Endothelial cell of umbilical vein (primary cell): Measurements from ENCODE around the gene PRKAG2. TPM values are rescaled to one million over a fixed set of nuclear protein-coding genes. Genes with fewer than 3 reads are reported as not detected.

Experiments
- BruUV-seq: library from RNA; stranded (reverse); fragments of 400-500 nt; replicated peaks from 2 replicates; lab custom pipeline; 2021; lab: Mats Ljungman, UMichigan
- CTCF ChIA-PET: fragments of 300-600, 350-600 bp; sonication (Branson Sonifier 250); formaldehyde crosslinking; loops from one replicate; lab custom pipeline; 2021; ENCODE audit warnings: antibody characterized with exemption, inconsistent platforms; lab: Charles Lee
- POLR2A ChIA-PET: fragments of 300-600, 350-600 bp; sonication (Branson Sonifier 250); formaldehyde crosslinking; loops from one replicate; lab custom pipeline; 2021; ENCODE audit warnings: antibody characterized with exemption, inconsistent platforms; lab: Charles Lee
- DNase-seq: peaks from one replicate; pipeline ENCODE4 v3.0.0-alpha.2; 2011; ENCODE audit warnings: low read depth, low spot score
- FAIRE-seq: peaks from 2 replicates; lab custom pipeline; 2011; peaks lifted over from hg19 to GRCh38; lab: Jason Lieb, UNC
- H2AFZ ChIP-seq: 2 replicates; pipeline ENCODE4 v1.6.0; 2012; ENCODE audit warnings: low read depth, low read length, control low read depth, inconsistent platforms
- H3K27ac ChIP-seq: 2 replicates; pipeline ENCODE4 v1.5.1; 2011; ENCODE audit warnings: low read depth, mild to moderate bottlenecking, control low read depth, low read length, moderate library complexity; ENCODE audit not compliant: insufficient read depth
- H3K27me3 ChIP-seq, 2 experiments: 2 replicates each; pipeline versions ENCODE4 v1.6.0 to v1.6.1; 2011; ENCODE audit warnings: low read length in 2 of 2, mixed read lengths in 1 of 2; ENCODE audit not compliant: control insufficient read depth in 2 of 2, insufficient read depth in 2 of 2
- H3K36me3 ChIP-seq, 2 experiments: 2 replicates in 1 of 2; 3 replicates in 1 of 2; pipeline ENCODE4 v1.5.1; 2011; ENCODE audit warnings: low read length in 2 of 2, mild to moderate bottlenecking in 1 of 2, moderate library complexity in 1 of 2; ENCODE audit not compliant: control insufficient read depth in 2 of 2, insufficient read depth in 2 of 2; ENCODE audit errors: extremely low read depth in 1 of 2
- H3K4me1 ChIP-seq: 3 replicates; pipeline ENCODE4 v1.5.1; 2011; ENCODE audit warnings: mild to moderate bottlenecking, low read length; ENCODE audit not compliant: control insufficient read depth, insufficient read depth; ENCODE audit errors: extremely low read depth
- H3K4me2 ChIP-seq: 2 replicates; pipeline ENCODE4 v1.6.1; 2011; ENCODE audit warnings: low read length, control low read depth, mixed read lengths; ENCODE audit not compliant: insufficient read depth
- H3K4me3 ChIP-seq, 3 experiments: fragments of 200-600 bp in 1 of 3; sonication (generic), shearing (Covaris generic) in 1 of 3; replicated peaks in 1 of 3; 2 replicates each; pipeline ENCODE4 v1.5.1; 2011 to 2016; ENCODE audit warnings: control low read depth in 3 of 3, low read length in 3 of 3, mild to moderate bottlenecking in 2 of 3, inconsistent platforms in 1 of 3, low read depth in 1 of 3, moderate library complexity in 1 of 3; ENCODE audit not compliant: insufficient read depth in 1 of 3
- H3K79me2 ChIP-seq: 2 replicates; pipeline ENCODE4 v1.6.0; 2012; ENCODE audit warnings: low read length, inconsistent platforms; ENCODE audit not compliant: control insufficient read depth, insufficient read depth
- H3K9ac ChIP-seq: replicated peaks from 2 replicates; pipeline ENCODE3; 2011; ENCODE audit warnings: low read length, control low read depth; ENCODE audit not compliant: insufficient read depth; ENCODE audit errors: extremely low read depth
- H3K9me1 ChIP-seq: replicated peaks from 3 replicates; pipeline ENCODE4 v1.6.0; 2011; ENCODE audit warnings: mild to moderate bottlenecking, low read length; ENCODE audit not compliant: control insufficient read depth, insufficient read depth; ENCODE audit errors: extremely low read depth
- H3K9me3 ChIP-seq: replicated peaks from 2 replicates; pipeline ENCODE4 v1.5.1; 2012; ENCODE audit warnings: low read length, inconsistent platforms; ENCODE audit not compliant: control insufficient read depth, insufficient read depth
- H4K20me1 ChIP-seq: replicated peaks from 2 replicates; pipeline ENCODE3; 2011; ENCODE audit warnings: mild to moderate bottlenecking, low read length; ENCODE audit not compliant: control insufficient read depth, insufficient read depth; ENCODE audit errors: extremely low read depth
- CTCF ChIP-seq, 2 donors: IDR thresholded peaks; 1 replicate in 1 of 2; 2 replicates in 1 of 2; pipeline ENCODE4 v1.5.1; 2011; ENCODE audit warnings: low read length in 2 of 2, mild to moderate bottlenecking in 2 of 2, moderate library complexity in 2 of 2, control low read depth in 1 of 2, inconsistent platforms in 1 of 2, low read depth in 1 of 2; ENCODE audit not compliant: insufficient read depth in 1 of 2; ENCODE audit errors: extremely low read depth in 1 of 2
- EZH2 ChIP-seq: IDR thresholded peaks from 2 replicates; pipeline ENCODE4 v1.6.1; 2012; ENCODE audit warnings: borderline replicate concordance, low read depth, mild to moderate bottlenecking, moderate library complexity, low read length, inconsistent platforms; ENCODE audit not compliant: severe bottlenecking
- FOS ChIP-seq: IDR thresholded peaks from 2 replicates; pipeline ENCODE4 v1.6.1; 2011; ENCODE audit warnings: mild to moderate bottlenecking, low read length, moderate library complexity, borderline replicate concordance; ENCODE audit not compliant: insufficient read depth
- GATA2 ChIP-seq: IDR thresholded peaks from 2 replicates; pipeline ENCODE4 v1.7.0; 2011; ENCODE audit warnings: low read depth, mild to moderate bottlenecking, moderate library complexity, mixed read lengths, low read length; ENCODE audit not compliant: insufficient read length, insufficient read depth
- JUN ChIP-seq: IDR thresholded peaks from 2 replicates; pipeline ENCODE4 v1.6.1; 2011; ENCODE audit warnings: borderline replicate concordance, low read depth; ENCODE audit not compliant: insufficient read length, insufficient read depth
- MAX ChIP-seq: IDR thresholded peaks from 2 replicates; pipeline ENCODE4 v1.6.1; 2011; ENCODE audit not compliant: insufficient read depth, insufficient read length
- MYC ChIP-seq: IDR thresholded peaks from one replicate; pipeline ENCODE4 v1.6.1; 2011; ENCODE audit warnings: mild to moderate bottlenecking, low read depth, low read length
- POLR2A ChIP-seq: IDR thresholded peaks from 2 replicates; pipeline ENCODE4 v1.6.1; 2012; ENCODE audit warnings: low read depth, mild to moderate bottlenecking, control low read depth, low read length
- POLR2AphosphoS5 ChIP-seq: IDR thresholded peaks from 2 replicates; pipeline ENCODE4 v1.6.1; 2012; ENCODE audit warnings: low read depth, mild to moderate bottlenecking, control low read depth, low read length, moderate library complexity; ENCODE audit not compliant: insufficient read depth
- dilution Hi-C: fragments of 300-500 bp; cut with MboI; formaldehyde crosslinking; loops from one replicate; pipeline ENCODE4 v1.15.0; 2019; ENCODE audit warnings: low sequenced_read_pairs; ENCODE audit not compliant: extremely low pct_ligation_motif_present
- intact Hi-C: fragments of 100-400 bp; cut with micrococcal nuclease; formaldehyde crosslinking; loops from one replicate; pipeline ENCODE4 v1.10.0; 2022
- polyA plus RNA-seq, 4 experiments: library from polyadenylated mRNA; depleted of rRNA in 3 of 4; stranded (reverse) in 3 of 4; unstranded in 1 of 4; fragments of >200 nt; gene quantifications; 2 replicates each; pipeline versions ENCODE4 v1.2.1 to v1.2.3, GENCODE V29; 2011 to 2012; ENCODE audit warnings: missing spikeins in 1 of 4
- total RNA-seq: library from RNA; stranded (reverse); gene quantifications from 2 replicates; pipeline ENCODE4 v1.2.3, GENCODE V29; 2021

The PRKAG2 gene
- total and polyA plus RNA-seq, 2 donors (not counting 3 experiments of a cell fraction or from before 2014, with no cell fraction given), result 19.3 to 51.5 TPM

GRCh38 chr7:151699147-151699927 is 177.6 kb downstream of the PRKAG2 start:
- Histone ChIP-seq H3K4me2 (no peak overlapping the region), H3K36me3 (no peaks in the 10 kb centered on the region), H3K4me1 (no peaks in the 10 kb centered on the region), H3K9me1 (no peaks in the 10 kb centered on the region), H3K9ac (no peak overlapping the region), H2AFZ (no peak overlapping the region), H3K79me2 (no peaks in the 10 kb centered on the region), H4K20me1 (no peaks in the 10 kb centered on the region), H3K4me3 (no peak overlapping the region), H3K9me3 (no peaks in the 10 kb centered on the region), H3K27ac (no peak overlapping the region), H3K27me3 (no peaks in the 10 kb centered on the region)
- dilution Hi-C loops (no loop called here), intact Hi-C loops (no loop called here)
- no peak for FAIRE-seq
- POLR2A ChIA-PET, result no interaction called here
- TF ChIP-seq POLR2A, result no peak
- no peak for DNase-seq
- no TSS peak for BruUV-seq
- CTCF ChIA-PET, result no interaction called here

- no peaks in the 10 kb centered on the region for H3K4me1 ChIP-seq
- TF ChIP-seq MAX (no peak), EZH2 (no peak), GATA2 (no peak), CTCF (IDR thresholded peaks at IDR 0.05; ENCODE audit: extremely low read depth in 1 of 2, insufficient read depth in 1 of 2, low read depth in 1 of 2, low read length in 2 of 2) (no peak), JUN (no peak), FOS (no peak), POLR2A (no peak), MYC (no peak), POLR2AphosphoS5 (no peak)
- no peaks in the 10 kb centered on the region for H4K20me1 ChIP-seq
- H2AFZ ChIP-seq, result no peak overlapping the region
- H3K9ac ChIP-seq, result no peak overlapping the region
- DNase-seq, result no peak
- no peaks in the 10 kb centered on the region for H3K27me3 ChIP-seq
- H3K79me2 ChIP-seq, result no peaks in the 10 kb centered on the region
- H3K36me3 ChIP-seq, result no peaks in the 10 kb centered on the region
- no peak for FAIRE-seq
- no peak overlapping the region for H3K27ac ChIP-seq
- BruUV-seq, result no TSS peak
- no peak overlapping the region for H3K4me2 ChIP-seq
- no peaks in the 10 kb centered on the region for H3K9me1 ChIP-seq
- POLR2A ChIA-PET, result no interaction called here
- intact Hi-C loops (no loop called here), dilution Hi-C loops (no loop called here)
- H3K9me3 ChIP-seq, result no peaks in the 10 kb centered on the region
- H3K4me3 ChIP-seq, result no peak overlapping the region
- CTCF ChIA-PET, result no interaction called here
Measured at GRCh38 chr7:151697942-151698341, 179.0 kb downstream of the PRKAG2 start.
